Calu3 (cell line): ENCODE measurements around the gene ATF2. TPM values are rescaled to one million over a fixed set of nuclear protein-coding genes. Genes with fewer than 3 reads are reported as not detected.

ENCODE experiments used
- BruUV-seq: library from RNA; stranded (reverse); fragments of 400-500 nt; replicated peaks from 2 replicates; lab custom pipeline; 2021; lab: Mats Ljungman, UMichigan
- CTCF ChIA-PET: fragments of 300-600 bp; sonication (Branson Sonifier 250); formaldehyde crosslinking; loops from one replicate; lab custom pipeline; 2022; ENCODE audit warnings: antibody characterized with exemption; lab: Charles Lee
- DNase-seq: peaks from one replicate; pipeline ENCODE4 v3.0.0; 2022
- H3K27ac Mint-ChIP-seq: one replicate; pipeline ENCODE4 v1.8.0; 2022; ENCODE audit warnings: mixed read lengths; ENCODE audit not compliant: unreplicated experiment
- H3K27me3 Mint-ChIP-seq: one replicate; pipeline ENCODE4 v1.8.0; 2022; ENCODE audit warnings: mixed read lengths; ENCODE audit not compliant: unreplicated experiment
- H3K36me3 Mint-ChIP-seq: one replicate; pipeline ENCODE4 v1.8.0; 2022; ENCODE audit warnings: mild to moderate bottlenecking, moderate library complexity, mixed read lengths; ENCODE audit not compliant: insufficient read depth, unreplicated experiment
- H3K4me1 Mint-ChIP-seq: one replicate; pipeline ENCODE4 v1.8.0; 2022; ENCODE audit warnings: mild to moderate bottlenecking, low read depth, mixed read lengths; ENCODE audit not compliant: unreplicated experiment
- H3K4me3 Mint-ChIP-seq: one replicate; pipeline ENCODE4 v1.8.0; 2022; ENCODE audit warnings: mild to moderate bottlenecking, low read depth, moderate library complexity, mixed read lengths; ENCODE audit not compliant: unreplicated experiment
- H3K9me3 Mint-ChIP-seq: one replicate; pipeline ENCODE4 v1.8.0; 2022; ENCODE audit warnings: low read depth, mixed read lengths; ENCODE audit not compliant: unreplicated experiment
- CTCF ChIP-seq: fragments of 200-600 bp; IDR thresholded peaks from one replicate; pipeline ENCODE4 v1.8.0; 2022; ENCODE audit warnings: antibody characterized with exemption; ENCODE audit not compliant: unreplicated experiment
- intact Hi-C: fragments of 100-400 bp; cut with micrococcal nuclease; formaldehyde crosslinking; loops from one replicate; pipeline ENCODE4 v1.10.0; 2022; ENCODE audit not compliant: unreplicated experiment
- total RNA-seq: library from RNA; stranded (reverse); gene quantifications from 2 replicates; pipeline ENCODE4 v1.2.3, GENCODE V29; 2022

Gene ATF2
- total RNA-seq, 1 experiment from 2014 or later = 53.9 TPM

- H3K4me3 Mint-ChIP-seq = no peak overlapping the region
- H3K27ac Mint-ChIP-seq = no peak overlapping the region
- CTCF ChIA-PET = interaction anchor here (0.7 kb wide), 1 partner anchor 78 kb away, joined by 3 read pairs; no protein-coding TSS in a partner anchor
- TF ChIP-seq CTCF = no peak
- H3K9me3 Mint-ChIP-seq = peaks cover 2% of the 10 kb centered on the region
- H3K4me1 Mint-ChIP-seq = no peaks in the 10 kb centered on the region
- H3K27me3 Mint-ChIP-seq = no peaks in the 10 kb centered on the region
- BruUV-seq = no TSS peak
- intact Hi-C loops = no loop called here
- no peak for DNase-seq
- peaks cover 5% of the 10 kb centered on the region for H3K36me3 Mint-ChIP-seq
These were observed 112.0 kb downstream of the ATF2 start for GRCh38 chr2:175055993-175056392.

GRCh38 chr2:175054340-175054739 is 113.7 kb downstream of the ATF2 start:
- CTCF ChIA-PET = no interaction called here
- BruUV-seq = no TSS peak
- peaks cover 5% of the 10 kb centered on the region for H3K36me3 Mint-ChIP-seq

GRCh38 chr2:175049661-175050060 is 118.3 kb downstream of the ATF2 start:
- DNase-seq = no peak
- CTCF ChIA-PET = no interaction called here
- Mint-ChIP-seq H3K4me3 (no peak overlapping the region), H3K36me3 (no peaks in the 10 kb centered on the region), H3K27me3 (no peaks in the 10 kb centered on the region), H3K27ac (no peak overlapping the region), H3K9me3 (peaks cover 2% of the 10 kb centered on the region), H3K4me1 (no peaks in the 10 kb centered on the region)
- TF ChIP-seq CTCF = no peak
- no TSS peak for BruUV-seq
- intact Hi-C loops = no loop called here

More at GRCh38 chr2:175054340-175054739, 113.7 kb downstream of the ATF2 start:
- no peak for TF ChIP-seq CTCF
- no peaks in the 10 kb centered on the region for H3K4me1 Mint-ChIP-seq
- no peak overlapping the region for H3K27ac Mint-ChIP-seq
- no peak for DNase-seq
- H3K4me3 Mint-ChIP-seq = no peak overlapping the region
- peaks cover 2% of the 10 kb centered on the region for H3K9me3 Mint-ChIP-seq
- intact Hi-C loops = no loop called here
- no peaks in the 10 kb centered on the region for H3K27me3 Mint-ChIP-seq

- H3K27ac Mint-ChIP-seq = no peak overlapping the region
- H3K4me1 Mint-ChIP-seq = no peaks in the 10 kb centered on the region
- intact Hi-C loops = no loop called here
- no peak for DNase-seq
- H3K4me3 Mint-ChIP-seq = no peak overlapping the region
- no TSS peak for BruUV-seq
- CTCF ChIA-PET = no interaction called here
- H3K27me3 Mint-ChIP-seq = no peaks in the 10 kb centered on the region
- TF ChIP-seq CTCF = no peak
- H3K36me3 Mint-ChIP-seq = no peaks in the 10 kb centered on the region
- H3K9me3 Mint-ChIP-seq = peaks cover 2% of the 10 kb centered on the region
These were observed 119.7 kb downstream of the ATF2 start for GRCh38 chr2:175048275-175048674.
